WI38 (cell line): ENCODE results near the gene GULP1.
A peak's percentile ranks its signal among the peaks of the same experiment; 100 is the strongest.
"Not testable (repeated sequence)": the region's sequence is repeated elsewhere in the genome, so short reads cannot be mapped to it uniquely, and the experiment has no call there.

ENCODE experiments used
- H3K4me3 ChIP-seq: 2 replicates; pipeline ENCODE4 v1.5.1; 2011; ENCODE audit warnings: low read depth, mild to moderate bottlenecking, control low read depth, low read length
- CTCF ChIP-seq: IDR thresholded peaks from 2 replicates; pipeline ENCODE4 v1.5.1; 2012; ENCODE audit warnings: low read depth, mild to moderate bottlenecking, control low read depth, low read length

The GULP1 gene

GRCh38 chr2:188450732-188451483 is 159.2 kb downstream of the GULP1 start:
- no peak for TF ChIP-seq CTCF
- H3K4me3 ChIP-seq: no peak overlapping the region

- no peak overlapping the region for H3K4me3 ChIP-seq
- TF ChIP-seq CTCF: no peak
Observed at GRCh38 chr2:188452084-188452483, 160.4 kb downstream of the GULP1 start.

- 0 out of 2 replicates have a peak, but pooled peaks have one; percentile 14 for TF ChIP-seq CTCF
- no peak overlapping the region for H3K4me3 ChIP-seq
Observed at GRCh38 chr2:188456114-188456909, 164.6 kb downstream of the GULP1 start.

GRCh38 chr2:188459061-188459460 is 167.4 kb downstream of the GULP1 start:
- TF ChIP-seq CTCF: no peak
- H3K4me3 ChIP-seq: no peak overlapping the region

GRCh38 chr2:188466078-188466477 is 174.4 kb downstream of the GULP1 start:
- not testable (repeated sequence) for H3K4me3 ChIP-seq

GRCh38 chr2:188466761-188467160 is 175.1 kb downstream of the GULP1 start:
- H3K4me3 ChIP-seq: no peak overlapping the region
- no peak for TF ChIP-seq CTCF

- no peak for TF ChIP-seq CTCF
- H3K4me3 ChIP-seq: no peak overlapping the region
Observed at GRCh38 chr2:188471166-188471565, 179.5 kb downstream of the GULP1 start.
